CD4-positive, alpha-beta T cell (primary cell): ENCODE results near the gene CISD2. TPM values are rescaled to one million over a fixed set of nuclear protein-coding genes. Genes with fewer than 3 reads are reported as not detected.

ENCODE experiments used
- ATAC-seq: fragments of 200-7000 bp; cut with Tn5 transposase; one replicate; pipeline ENCODE4 v1.10.0; 2022; ENCODE audit warnings: mild to moderate bottlenecking; ENCODE audit not compliant: poor library complexity
- CTCF ChIA-PET: fragments of 350-600 bp; sonication (Branson Sonifier 250); formaldehyde crosslinking; loops from one replicate; lab custom pipeline; 2021; ENCODE audit warnings: antibody characterized with exemption, inconsistent platforms; lab: Charles Lee
- POLR2A ChIA-PET: fragments of 350-600 bp; sonication (Branson Sonifier 250); formaldehyde crosslinking; loops from one replicate; lab custom pipeline; 2021; ENCODE audit warnings: antibody characterized with exemption, inconsistent platforms; lab: Charles Lee
- DNase-seq, 14 experiments: peaks; one replicate each; pipeline ENCODE4 v3.0.0-alpha.2; 2013 to 2020; ENCODE audit warnings: mixed read lengths in 2 of 14
- H3K27ac ChIP-seq, 2 donors: one replicate each; pipeline versions ENCODE4 v1.5.1 to v1.7.0; 2013; ENCODE audit warnings: low read length in 2 of 2, low read depth in 1 of 2, mild to moderate bottlenecking in 1 of 2
- H3K27me3 ChIP-seq, 2 experiments: 1 replicate in 1 of 2; 2 replicates in 1 of 2; pipeline versions ENCODE4 v1.6.1 to v1.7.0; 2013; ENCODE audit warnings: low read length in 2 of 2, control low read depth in 1 of 2, mild to moderate bottlenecking in 1 of 2, moderate library complexity in 1 of 2; ENCODE audit not compliant: insufficient read depth in 2 of 2, control insufficient read depth in 1 of 2
- H3K36me3 ChIP-seq: one replicate; pipeline ENCODE4 v1.6.1; 2013; ENCODE audit warnings: low read length, control low read depth; ENCODE audit not compliant: insufficient read depth
- H3K4me1 ChIP-seq: one replicate; pipeline ENCODE4 v1.6.1; 2013; ENCODE audit warnings: low read length, control low read depth; ENCODE audit not compliant: insufficient read depth
- H3K4me3 ChIP-seq: one replicate; pipeline ENCODE4 v1.5.1; 2013; ENCODE audit warnings: mild to moderate bottlenecking, low read length, moderate library complexity
- H3K9me3 ChIP-seq, 2 experiments: 1 replicate in 1 of 2; 2 replicates in 1 of 2; pipeline versions ENCODE4 v1.6.1 to v1.7.0; 2013; ENCODE audit warnings: low read length in 2 of 2, mild to moderate bottlenecking in 2 of 2, control low read depth in 1 of 2, moderate library complexity in 1 of 2; ENCODE audit not compliant: control insufficient read depth in 1 of 2, insufficient read depth in 1 of 2
- H3K27ac Mint-ChIP-seq: one replicate; pipeline ENCODE4 v1.8.0; 2020; ENCODE audit warnings: mixed read lengths
- H3K27me3 Mint-ChIP-seq: one replicate; pipeline ENCODE4 v1.8.0; 2021; ENCODE audit warnings: mixed read lengths
- H3K36me3 Mint-ChIP-seq: one replicate; pipeline ENCODE4 v1.8.0; 2021; ENCODE audit warnings: low read depth, mixed read lengths
- H3K4me1 Mint-ChIP-seq: one replicate; pipeline ENCODE4 v1.8.0; 2021; ENCODE audit warnings: low read depth, mixed read lengths
- H3K4me3 Mint-ChIP-seq: one replicate; pipeline ENCODE4 v1.8.0; 2020; ENCODE audit warnings: mild to moderate bottlenecking, mixed read lengths
- H3K9me3 Mint-ChIP-seq: one replicate; pipeline ENCODE4 v1.8.0; 2020; ENCODE audit warnings: mixed read lengths
- CTCF ChIP-seq: fragments of 200-600 bp; IDR thresholded peaks from one replicate; pipeline ENCODE4 v1.8.0; 2022; ENCODE audit warnings: antibody characterized with exemption, mild to moderate bottlenecking
- intact Hi-C, 2 experiments: fragments of 100-400 bp; cut with DNase I in 1 of 2; cut with micrococcal nuclease in 1 of 2; formaldehyde crosslinking; loops; one replicate each; pipeline versions ENCODE4 v1.15.1 to v1.9.0; 2023 to 2025; cut with DNase I, micrococcal nuclease
- total RNA-seq, 174 experiments: library from RNA in 2 of 174; stranded (reverse) in 2 of 174; gene quantifications; one replicate each; pipeline ENCODE4 v1.2.3 and lab custom pipeline; 2021 to 2026

Gene CISD2
- total RNA-seq, 2 experiments from 2014 or later, result 12.8 to 13.7 TPM

- no peaks in the 10 kb centered on the region for H3K9me3 Mint-ChIP-seq
These were observed 43.3 kb upstream of the CISD2 start for GRCh38 chr4:102825261-102826091.

GRCh38 chr4:102826105-102826889, 42.5 kb upstream of the CISD2 start:
- Histone ChIP-seq H3K27ac (peak overlapping the region; percentile 99 to 100), H3K9me3 (no peaks in the 10 kb centered on the region), H3K36me3 (peaks cover 20% of the 10 kb centered on the region), H3K27me3 (no peaks in the 10 kb centered on the region), H3K4me1 (peaks cover 14% of the 10 kb centered on the region), H3K4me3 (peak overlapping the region; percentile 89)
- TF ChIP-seq CTCF, result no peak
- Mint-ChIP-seq H3K27me3 (no peaks in the 10 kb centered on the region), H3K4me1 (peaks cover 35% of the 10 kb centered on the region), H3K36me3 (peaks cover 25% of the 10 kb centered on the region), H3K4me3 (no peak overlapping the region), H3K27ac (no peak overlapping the region), H3K9me3 (no peaks in the 10 kb centered on the region)
- intact Hi-C loops, result loop anchor here (2.0 to 10.0 kb wide), 11 partner anchors 13 to 1479 kb away; partner anchors contain the start of genes SLC39A8 (in 2 of the 2), SLC9B1 (in 2 of the 2), MANBA (in 1 of the 2) and NFKB1 (in 1 of the 2)
- POLR2A ChIA-PET, result interaction anchor here (0.5 to 8.5 kb wide), 24 partner anchors 10 to 1707 kb away, joined by 3 to 419 read pairs (median 14); partner anchors contain the start of genes BDH2, CISD2, MANBA and NFKB1
- DNase-seq (no peak), ATAC-seq (no peak)
- CTCF ChIA-PET, result interaction anchor here (0.5 to 2.6 kb wide), 4 partner anchors 42 to 395 kb away, joined by 3 to 27 read pairs (median 6); partner anchors contain the start of gene CISD2

More at GRCh38 chr4:102825261-102826091, 43.3 kb upstream of the CISD2 start:
- Mint-ChIP-seq H3K4me1 (peaks cover 43% of the 10 kb centered on the region), H3K27me3 (no peaks in the 10 kb centered on the region), H3K27ac (no peak overlapping the region), H3K4me3 (no peak overlapping the region), H3K36me3 (peaks cover 32% of the 10 kb centered on the region)
- intact Hi-C loops, result loop anchor here (2.0 to 10.0 kb wide), 11 partner anchors 13 to 1478 kb away; partner anchors contain the start of genes SLC39A8 (in 2 of the 2), SLC9B1 (in 2 of the 2), MANBA (in 1 of the 2) and NFKB1 (in 1 of the 2)
- ATAC-seq (no peak), DNase-seq (peak in 5 of 14 experiments; percentile 10 to 62 (median 54))
- TF ChIP-seq CTCF, result no peak
- H3K9me3 ChIP-seq, result no peaks in the 10 kb centered on the region
- POLR2A ChIA-PET, result interaction anchor here (0.8 to 8.5 kb wide), 10 partner anchors 11 to 323 kb away, joined by 3 to 419 read pairs (median 38); partner anchors contain the start of genes CISD2, MANBA, NFKB1 and SLC9B1
- peak overlapping the region; percentile 99 to 100 for H3K27ac ChIP-seq
- H3K27me3 ChIP-seq, result no peaks in the 10 kb centered on the region
- peaks cover 20% of the 10 kb centered on the region for H3K36me3 ChIP-seq
- peak overlapping the region; percentile 89 for H3K4me3 ChIP-seq
- CTCF ChIA-PET, result interaction anchor here (0.8 to 1.4 kb wide), 2 partner anchors 12 to 42 kb away, joined by 3 read pairs; no protein-coding TSS in a partner anchor
- peaks cover 14% of the 10 kb centered on the region for H3K4me1 ChIP-seq
